Stimulated activated CD4-positive, alpha-beta T cell treated with anti-CD3 and anti-CD28 coated beads, TNF-alpha, amount 100 ng/mL, for 48 hours (primary cell): ENCODE data around the gene MTX3.

Experiments
- DNase-seq, 3 donors: peaks; one replicate each; pipeline ENCODE4 v3.0.0-alpha.2; 2020; ENCODE audit warnings: low read depth in 3 of 3

MTX3 gene

GRCh38 chr5:79936002-79936645 lies 54.9 kb downstream of the MTX3 start:
- no peak for DNase-seq

GRCh38 chr5:79934681-79935080 lies 56.4 kb downstream of the MTX3 start:
- no peak for DNase-seq

GRCh38 chr5:79932510-79933504 lies 58.3 kb downstream of the MTX3 start:
- no peak for DNase-seq

GRCh38 chr5:79931866-79932265 lies 59.2 kb downstream of the MTX3 start:
- no peak for DNase-seq

- DNase-seq = no peak
Measured at GRCh38 chr5:79931409-79931808, 59.7 kb downstream of the MTX3 start.

GRCh38 chr5:79929095-79929494 lies 62.0 kb downstream of the MTX3 start:
- DNase-seq = no peak
